ENCODE data around the gene FCER1G. TPM values are rescaled to one million over a fixed set of nuclear protein-coding genes. Genes with fewer than 3 reads are reported as not detected.

FCER1G gene
- total and polyA plus RNA-seq, 8 donors, result 1.3 to 25.0 (median 11.9) TPM

GRCh38 chr1:161259345-161259702, 44.2 kb downstream of the FCER1G start:
- TF ChIP-seq CTCF (IDR thresholded peaks at IDR 0.05), result no peak
- Histone ChIP-seq H3K4me1 (peaks cover 0 to 3% (median 0%) of the 10 kb centered on the region in 3 donors), H3K36me3 (no peaks in the 10 kb centered on the region), H3K4me3 (peak overlapping the region in 1 of 4 donors; percentile 58), H3K9me3 (no peaks in the 10 kb centered on the region), H3K27ac (no peak overlapping the region), H3K27me3 (peaks cover 0 to 5% (median 0%) of the 10 kb centered on the region in 4 donors)
- intact Hi-C loops (cut with DNase I), result no loop called here
- WGBS, 2 donors, result 56 to 59% methylated on average over 6 of the region's 6 CpGs
- ATAC-seq, result no peak
- no peak for FAIRE-seq
- no peak for DNase-seq

- no peak for TF ChIP-seq CTCF (IDR thresholded peaks at IDR 0.05)
- Histone ChIP-seq H3K4me1 (peaks cover 0 to 3% (median 0%) of the 10 kb centered on the region in 3 donors), H3K36me3 (no peaks in the 10 kb centered on the region), H3K27ac (no peak overlapping the region), H3K27me3 (peaks cover 0 to 5% (median 0%) of the 10 kb centered on the region in 4 donors), H3K4me3 (no peak overlapping the region), H3K9me3 (no peaks in the 10 kb centered on the region)
- no peak for ATAC-seq
- no peak for FAIRE-seq
- WGBS, 2 donors, result 66 to 78% methylated on average over 1 of the region's 1 CpG
- intact Hi-C loops (cut with DNase I), result no loop called here
- DNase-seq, result no peak
Observed at GRCh38 chr1:161259765-161260164, 44.7 kb downstream of the FCER1G start.

GRCh38 chr1:161260376-161261260, 45.5 kb downstream of the FCER1G start:
- peaks cover 0 to 3% (median 0%) of the 10 kb centered on the region in 3 donors for H3K4me1 ChIP-seq
- peaks cover 0 to 5% (median 0%) of the 10 kb centered on the region in 4 donors for H3K27me3 ChIP-seq
- H3K27ac ChIP-seq, result no peak overlapping the region
- no peak for TF ChIP-seq CTCF (IDR thresholded peaks at IDR 0.05)
- intact Hi-C loops (cut with DNase I), result no loop called here
- no peak overlapping the region for H3K4me3 ChIP-seq
- DNase-seq, result no peak
- no peaks in the 10 kb centered on the region for H3K36me3 ChIP-seq
- no peak for FAIRE-seq
- WGBS, 2 donors, result 62 to 64% methylated on average over 9 of the region's 9 CpGs
- no peak for ATAC-seq
- no peaks in the 10 kb centered on the region for H3K9me3 ChIP-seq

GRCh38 chr1:161261261-161262235, 46.5 kb downstream of the FCER1G start:
- no peak for TF ChIP-seq CTCF (IDR thresholded peaks at IDR 0.05)
- H3K4me3 ChIP-seq, result no peak overlapping the region
- peaks cover 0 to 3% (median 0%) of the 10 kb centered on the region in 3 donors for H3K4me1 ChIP-seq
- intact Hi-C loops (cut with DNase I), result no loop called here
- H3K27me3 ChIP-seq, result peaks cover 0 to 5% (median 0%) of the 10 kb centered on the region in 4 donors
- DNase-seq (no peak), FAIRE-seq (no peak), ATAC-seq (peak in 1 of 4 donors; percentile 29)
- no peak overlapping the region for H3K27ac ChIP-seq
- H3K36me3 ChIP-seq, result no peaks in the 10 kb centered on the region
- 78 to 79% methylated on average over 12 of the region's 12 CpGs for WGBS, 2 donors
- no peaks in the 10 kb centered on the region for H3K9me3 ChIP-seq
